Jurkat, Clone E6-1 (cell line): ENCODE measurements around the gene ACAD9.
A peak's percentile ranks its signal among the peaks of the same experiment; 100 is the strongest.
"Not testable (repeated sequence)": the region's sequence is repeated elsewhere in the genome, so short reads cannot be mapped to it uniquely, and the experiment has no call there.

Experiments
- DNase-seq: peaks from one replicate; pipeline ENCODE4 v3.0.0-alpha.2; 2011; ENCODE audit warnings: low read depth, low spot score
- H3K4me3 ChIP-seq: 2 replicates; pipeline ENCODE4 v1.5.1; 2011; ENCODE audit warnings: mild to moderate bottlenecking, low read length, control low read depth, moderate library complexity

The ACAD9 gene

GRCh38 chr3:128855569-128855968 is 23.9 kb upstream of the ACAD9 start:
- DNase-seq = no peak
- no peak overlapping the region for H3K4me3 ChIP-seq

GRCh38 chr3:128858167-128858566 is 21.3 kb upstream of the ACAD9 start:
- no peak for DNase-seq
- H3K4me3 ChIP-seq = no peak overlapping the region

- H3K4me3 ChIP-seq = no peak overlapping the region
- no peak for DNase-seq
These were observed 19.8 kb upstream of the ACAD9 start for GRCh38 chr3:128859630-128860029.

DNA sequence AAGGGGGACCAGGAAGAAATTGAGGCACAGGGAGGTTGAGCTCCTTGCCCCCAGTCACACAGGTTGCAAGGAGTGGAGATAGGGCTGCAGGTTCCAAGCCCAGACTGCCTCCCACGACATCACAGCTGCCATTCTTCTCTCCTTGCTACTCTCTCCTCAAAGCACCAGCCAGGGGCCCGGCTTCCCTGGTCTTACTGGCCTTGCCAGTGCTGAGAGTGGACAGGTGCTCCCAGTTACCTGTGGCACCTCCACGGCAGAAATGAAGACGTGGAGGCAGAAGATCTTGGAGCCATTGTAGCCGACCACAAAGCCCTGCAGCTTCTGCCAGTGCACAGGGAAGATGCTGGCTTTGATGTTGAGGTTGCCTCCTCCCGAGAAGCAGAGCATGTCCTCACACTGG is 17.9 kb upstream of the ACAD9 start:
- DNase-seq = no peak
- no peak overlapping the region for H3K4me3 ChIP-seq

DNA sequence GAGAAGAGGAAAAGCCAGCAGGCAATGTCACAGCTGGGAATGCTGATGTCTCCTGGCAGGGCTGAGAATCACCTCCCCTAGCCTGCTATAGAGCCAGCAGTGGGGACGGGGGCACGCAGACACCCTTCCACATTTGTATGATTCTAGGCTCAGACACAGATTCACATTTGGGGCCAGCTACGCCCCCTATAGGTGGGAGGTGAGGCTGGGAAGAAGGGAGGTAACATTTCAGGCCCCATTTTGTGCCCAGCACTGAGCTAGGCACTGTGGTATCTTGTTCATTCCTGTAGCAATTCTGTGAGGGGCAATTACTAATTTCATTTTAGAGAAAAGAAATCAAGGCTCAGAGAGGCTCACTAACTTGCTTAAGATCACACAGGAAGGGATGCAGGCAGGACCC is 15.9 kb upstream of the ACAD9 start:
- no peak overlapping the region for H3K4me3 ChIP-seq
- no peak for DNase-seq

DNA sequence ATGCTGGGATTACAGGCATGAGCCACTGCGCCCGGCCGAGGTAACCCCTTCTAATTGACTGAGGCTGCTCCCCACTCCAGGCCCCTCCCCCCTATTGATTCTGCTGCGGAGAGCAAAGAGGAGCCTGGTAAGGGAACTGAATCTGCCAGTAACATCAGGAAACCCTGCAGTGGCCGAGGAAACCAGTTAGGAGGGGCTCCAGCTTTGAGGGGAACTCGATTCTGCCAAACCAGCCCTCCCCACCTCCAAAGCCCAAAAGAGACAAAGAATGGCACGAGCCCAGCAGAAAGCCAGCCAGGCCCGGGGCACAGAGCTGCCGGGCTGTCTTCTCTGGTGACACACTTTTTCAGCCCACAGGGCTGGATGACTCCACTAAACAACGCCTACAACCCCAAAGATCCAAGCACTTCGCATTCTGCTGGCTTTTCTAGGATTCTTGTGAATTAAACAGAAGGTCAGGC is 15.0 kb upstream of the ACAD9 start:
- no peak for DNase-seq
- H3K4me3 ChIP-seq = no peak overlapping the region

GRCh38 chr3:128864849-128865804 is 14.3 kb upstream of the ACAD9 start:
- not testable (repeated sequence) for H3K4me3 ChIP-seq, DNase-seq

GRCh38 chr3:128867200-128868125 is 12.0 kb upstream of the ACAD9 start:
- peak; percentile 85 for DNase-seq
- no peak overlapping the region for H3K4me3 ChIP-seq

GRCh38 chr3:128870347-128870746 is 9.1 kb upstream of the ACAD9 start:
- peak; percentile 15 for DNase-seq
- no peak overlapping the region for H3K4me3 ChIP-seq

- no peak for DNase-seq
- H3K4me3 ChIP-seq = no peak overlapping the region
These were observed 7.1 kb upstream of the ACAD9 start for GRCh38 chr3:128872282-128872681.

GRCh38 chr3:128872744-128873143 is 6.7 kb upstream of the ACAD9 start:
- DNase-seq = no peak
- H3K4me3 ChIP-seq = no peak overlapping the region

DNA sequence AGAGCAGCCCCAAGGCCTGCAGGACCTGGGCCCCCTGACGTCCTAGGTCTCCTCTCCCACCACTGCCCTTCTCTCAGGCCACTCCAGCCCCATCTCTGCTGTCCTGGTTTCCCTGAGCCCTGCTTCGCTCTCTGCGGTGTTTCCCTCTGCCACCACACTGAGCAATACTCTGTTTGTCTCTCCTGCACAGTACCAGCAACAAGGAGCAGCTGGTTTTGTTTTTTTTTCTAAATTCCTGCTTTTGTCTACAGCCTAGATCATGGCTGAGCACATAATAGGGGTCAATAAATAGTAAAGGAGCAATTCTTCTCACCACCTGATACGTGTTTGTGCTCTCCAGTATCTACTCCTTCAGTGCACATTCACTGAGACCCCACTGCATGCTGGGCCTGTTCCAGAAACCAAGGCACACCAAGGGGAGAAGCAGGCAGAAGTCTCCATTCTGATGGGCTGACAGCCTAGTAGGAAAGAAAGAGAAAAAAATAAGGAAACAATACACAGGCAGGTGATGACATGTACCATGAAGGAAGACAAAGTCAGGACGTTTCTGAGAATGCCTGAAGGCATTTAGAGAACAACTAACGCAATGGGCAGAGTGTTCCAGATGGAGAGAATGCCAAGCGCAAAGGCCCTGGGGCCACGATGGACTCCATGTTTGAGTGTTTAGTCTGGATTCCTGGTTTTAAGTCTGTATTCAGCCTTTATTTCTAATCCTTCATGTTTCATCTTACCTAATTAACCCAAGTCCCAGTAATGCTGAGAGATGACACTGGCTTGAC is 6.0 kb upstream of the ACAD9 start:
- no peak for DNase-seq
- no peak overlapping the region for H3K4me3 ChIP-seq

DNA sequence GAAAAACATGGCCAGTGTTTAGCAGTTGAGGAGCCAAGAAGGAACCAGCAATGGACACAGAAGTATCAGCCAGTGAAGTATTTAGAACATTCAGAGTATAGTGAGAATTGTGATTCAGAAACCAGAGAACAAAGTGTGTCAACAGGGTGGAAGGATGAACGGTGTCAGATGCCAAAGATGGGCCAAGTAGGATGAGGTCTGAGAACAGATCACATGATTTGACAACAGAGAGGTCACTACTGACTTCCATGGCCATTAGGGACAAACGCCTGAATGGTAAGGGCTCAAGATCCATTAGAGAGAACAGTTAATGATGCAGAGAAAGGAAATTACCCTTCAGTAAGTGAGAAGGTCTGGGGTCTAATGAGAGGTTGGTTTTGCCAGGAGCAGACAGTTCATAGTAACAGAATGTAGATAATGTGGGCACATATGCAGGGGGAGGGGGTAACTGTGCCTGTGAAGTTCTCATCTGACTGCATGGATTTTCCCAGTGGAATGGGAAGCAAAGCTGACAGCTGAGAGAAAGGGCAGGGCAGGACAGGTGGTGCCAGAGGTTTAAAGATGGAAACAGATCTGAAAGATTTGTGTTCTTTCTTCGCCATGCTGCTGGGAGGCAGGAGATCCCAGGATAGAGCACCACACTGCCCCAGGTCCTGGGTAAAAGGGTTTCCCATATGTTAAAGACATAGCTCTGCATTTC is 4.8 kb upstream of the ACAD9 start:
- H3K4me3 ChIP-seq = no peak overlapping the region
- no peak for DNase-seq

DNA sequence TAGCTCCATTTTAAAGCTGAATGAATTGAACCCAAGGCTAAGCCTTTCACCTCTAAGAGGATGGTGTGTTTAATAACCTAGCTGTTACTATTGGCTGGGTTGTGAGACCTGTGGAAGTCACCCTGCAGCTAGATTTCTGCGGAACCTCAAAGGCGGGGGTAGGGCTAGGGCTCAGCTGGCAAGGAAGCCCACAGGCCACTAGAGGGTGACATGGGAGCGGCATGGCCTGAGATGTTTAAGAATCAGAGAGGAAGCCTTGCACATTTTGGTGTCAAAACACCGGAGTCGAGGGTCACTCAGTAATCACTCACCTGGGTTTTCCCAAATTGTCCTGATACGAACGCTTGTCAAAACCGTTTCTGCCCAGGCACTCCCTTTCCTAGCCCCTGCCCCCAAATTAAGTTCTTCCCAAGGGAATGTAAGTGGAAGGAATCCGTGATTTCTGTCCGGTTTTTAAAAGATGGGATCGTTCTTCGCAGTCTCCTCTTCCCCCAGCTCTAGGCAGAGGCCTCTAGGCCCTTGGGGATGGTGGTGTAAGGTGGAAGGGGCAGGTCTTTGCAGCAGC is 3.8 kb upstream of the ACAD9 start:
- H3K4me3 ChIP-seq = no peak overlapping the region
- peak; percentile 53 for DNase-seq

- DNase-seq = no peak
- peak overlapping the region; percentile 98 for H3K4me3 ChIP-seq
These were observed 1.4 kb upstream of the ACAD9 start for GRCh38 chr3:128878011-128878457.

GRCh38 chr3:128878556-128879124 is 780 bp upstream of the ACAD9 start:
- peak overlapping the region; percentile 98 for H3K4me3 ChIP-seq
- DNase-seq = no peak

GRCh38 chr3:128879991-128880390 is 571 bp downstream of the ACAD9 start:
- DNase-seq = no peak
- peak overlapping the region; percentile 98 for H3K4me3 ChIP-seq

- H3K4me3 ChIP-seq = peak overlapping the region; percentile 98
- not testable (repeated sequence) for DNase-seq
These were observed 1.0 kb downstream of the ACAD9 start for GRCh38 chr3:128880455-128880854.
